Measurements from ENCODE around the gene SEMA4D.
"Not testable (repeated sequence)": the region's sequence is repeated elsewhere in the genome, so short reads cannot be mapped to it uniquely, and the experiment has no call there.

- TF ChIP-seq CTCF (IDR thresholded peaks at IDR 0.05; ENCODE audit: poor library complexity); EZH2 (IDR thresholded peaks at IDR 0.05; ENCODE audit: borderline replicate concordance): not testable (repeated sequence)
These were observed 18.3 kb downstream of the SEMA4D start for GRCh38 chr9:89479669-89480011.
